Vagina (tissue), 2 donors: Measurements from ENCODE around the gene RBFOX1. TPM values are rescaled to one million over a fixed set of nuclear protein-coding genes. Genes with fewer than 3 reads are reported as not detected.

ENCODE experiments used
- DNase-seq, 2 donors: peaks; one replicate each; pipeline ENCODE4 v3.0.0-alpha.2; 2017; ENCODE audit errors: extremely low spot score in 2 of 2
- H3K27ac ChIP-seq: fragments of 200-600 bp; sonication (generic); one replicate; pipeline ENCODE4 v1.5.1; 2019
- H3K27me3 ChIP-seq: fragments of 200-600 bp; sonication (generic); one replicate; pipeline ENCODE4 v1.5.1; 2019
- H3K36me3 ChIP-seq, 2 donors: fragments of 200-600 bp; sonication (generic); one replicate each; pipeline ENCODE4 v1.5.1; 2017 to 2019
- H3K4me1 ChIP-seq: fragments of 200-600 bp; sonication (generic); one replicate; pipeline ENCODE4 v1.5.1; 2019
- H3K4me3 ChIP-seq, 2 donors: fragments of 200-600 bp; sonication (generic); 1 replicate in 1 of 2; 2 replicates in 1 of 2; pipeline ENCODE4 v1.5.1; 2016 to 2019
- H3K9me3 ChIP-seq: fragments of 200-600 bp; sonication (generic); one replicate; pipeline ENCODE4 v1.5.1; 2019
- POLR2A ChIP-seq, 2 donors: fragments of 450-650 bp; IDR thresholded peaks; one replicate each; pipeline ENCODE4 v1.6.1; 2017; ENCODE audit warnings: antibody characterized with exemption in 2 of 2, mild to moderate bottlenecking in 2 of 2, moderate library complexity in 2 of 2
- POLR2AphosphoS5 ChIP-seq, 2 donors: sonication (generic); formaldehyde crosslinking; IDR thresholded peaks; one replicate each; pipeline ENCODE4 v1.9.0; 2017; ENCODE audit warnings: antibody characterized with exemption in 2 of 2, mild to moderate bottlenecking in 2 of 2, low read depth in 1 of 2; ENCODE audit not compliant: insufficient read depth in 1 of 2
- intact Hi-C: fragments of 100-400 bp; cut with DNase I; formaldehyde crosslinking; loops from one replicate; pipeline ENCODE4 v1.15.1; 2023
- total RNA-seq: library from RNA; depleted of rRNA; stranded (reverse); fragments of >200 nt; gene quantifications from one replicate; pipeline ENCODE4 v1.2.3, GENCODE V29; 2016
- TF ChIP-seq, protein P1 (sequence below), 3 experiments: fragments of 450-650 bp in 2 of 3; fragments of 200-600 bp in 1 of 3; sonication (generic) in 1 of 3; IDR thresholded peaks; one replicate each; pipeline ENCODE4 v1.5.1; 2017 to 2019; ENCODE audit warnings: antibody characterized with exemption in 3 of 3, mild to moderate bottlenecking in 2 of 3, moderate library complexity in 2 of 3

RBFOX1 gene
- total RNA-seq, 1 donor from 2014 or later = 6.6 TPM

- no peak for DNase-seq
- Histone ChIP-seq H3K9me3 (no peaks in the 10 kb centered on the region), H3K27me3 (no peaks in the 10 kb centered on the region), H3K4me1 (no peaks in the 10 kb centered on the region), H3K27ac (no peak overlapping the region), H3K4me3 (no peak overlapping the region), H3K36me3 (no peaks in the 10 kb centered on the region)
- intact Hi-C loops = no loop called here
- TF ChIP-seq, protein P1, sequence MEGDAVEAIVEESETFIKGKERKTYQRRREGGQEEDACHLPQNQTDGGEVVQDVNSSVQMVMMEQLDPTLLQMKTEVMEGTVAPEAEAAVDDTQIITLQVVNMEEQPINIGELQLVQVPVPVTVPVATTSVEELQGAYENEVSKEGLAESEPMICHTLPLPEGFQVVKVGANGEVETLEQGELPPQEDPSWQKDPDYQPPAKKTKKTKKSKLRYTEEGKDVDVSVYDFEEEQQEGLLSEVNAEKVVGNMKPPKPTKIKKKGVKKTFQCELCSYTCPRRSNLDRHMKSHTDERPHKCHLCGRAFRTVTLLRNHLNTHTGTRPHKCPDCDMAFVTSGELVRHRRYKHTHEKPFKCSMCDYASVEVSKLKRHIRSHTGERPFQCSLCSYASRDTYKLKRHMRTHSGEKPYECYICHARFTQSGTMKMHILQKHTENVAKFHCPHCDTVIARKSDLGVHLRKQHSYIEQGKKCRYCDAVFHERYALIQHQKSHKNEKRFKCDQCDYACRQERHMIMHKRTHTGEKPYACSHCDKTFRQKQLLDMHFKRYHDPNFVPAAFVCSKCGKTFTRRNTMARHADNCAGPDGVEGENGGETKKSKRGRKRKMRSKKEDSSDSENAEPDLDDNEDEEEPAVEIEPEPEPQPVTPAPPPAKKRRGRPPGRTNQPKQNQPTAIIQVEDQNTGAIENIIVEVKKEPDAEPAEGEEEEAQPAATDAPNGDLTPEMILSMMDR (IDR thresholded peaks at IDR 0.05) = no peak
- TF ChIP-seq POLR2AphosphoS5 (IDR thresholded peaks at IDR 0.05; ENCODE audit: insufficient read depth in 1 of 2, low read depth in 1 of 2) = no peak
- TF ChIP-seq POLR2A (IDR thresholded peaks at IDR 0.05) = no peak
These were observed 19.5 kb upstream of the RBFOX1 start for GRCh38 chr16:7313170-7313569.

- Histone ChIP-seq H3K9me3 (no peaks in the 10 kb centered on the region), H3K36me3 (no peaks in the 10 kb centered on the region), H3K27me3 (no peaks in the 10 kb centered on the region), H3K4me3 (no peak overlapping the region), H3K4me1 (no peaks in the 10 kb centered on the region), H3K27ac (no peak overlapping the region)
- intact Hi-C loops = no loop called here
- TF ChIP-seq, protein P1 (IDR thresholded peaks at IDR 0.05) = no peak
- TF ChIP-seq POLR2AphosphoS5 (IDR thresholded peaks at IDR 0.05; ENCODE audit: insufficient read depth in 1 of 2, low read depth in 1 of 2) = no peak
- no peak for TF ChIP-seq POLR2A (IDR thresholded peaks at IDR 0.05)
- DNase-seq = no peak
These were observed 18.5 kb upstream of the RBFOX1 start for GRCh38 chr16:7314163-7314562.

GRCh38 chr16:7315813-7316212 lies 16.8 kb upstream of the RBFOX1 start:
- H3K36me3 ChIP-seq = no peaks in the 10 kb centered on the region
- TF ChIP-seq POLR2A (IDR thresholded peaks at IDR 0.05) = no peak
- no peak for TF ChIP-seq POLR2AphosphoS5 (IDR thresholded peaks at IDR 0.05; ENCODE audit: insufficient read depth in 1 of 2, low read depth in 1 of 2)
- TF ChIP-seq, protein P1 (IDR thresholded peaks at IDR 0.05) = no peak
- no peak overlapping the region for H3K27ac ChIP-seq
- no peak overlapping the region for H3K4me3 ChIP-seq
- DNase-seq = no peak
- no peaks in the 10 kb centered on the region for H3K9me3 ChIP-seq
- H3K27me3 ChIP-seq = no peaks in the 10 kb centered on the region
- no peaks in the 10 kb centered on the region for H3K4me1 ChIP-seq
- intact Hi-C loops = no loop called here

GRCh38 chr16:7316281-7316888 lies 16.3 kb upstream of the RBFOX1 start:
- no peak for DNase-seq
- Histone ChIP-seq H3K36me3 (no peaks in the 10 kb centered on the region), H3K27ac (no peak overlapping the region), H3K27me3 (no peaks in the 10 kb centered on the region), H3K9me3 (no peaks in the 10 kb centered on the region), H3K4me1 (no peaks in the 10 kb centered on the region), H3K4me3 (no peak overlapping the region)
- TF ChIP-seq POLR2A (IDR thresholded peaks at IDR 0.05) (no peak), POLR2AphosphoS5 (IDR thresholded peaks at IDR 0.05; ENCODE audit: insufficient read depth in 1 of 2, low read depth in 1 of 2) (no peak)
- TF ChIP-seq, protein P1 (IDR thresholded peaks at IDR 0.05) = no peak
- intact Hi-C loops = no loop called here

DNA sequence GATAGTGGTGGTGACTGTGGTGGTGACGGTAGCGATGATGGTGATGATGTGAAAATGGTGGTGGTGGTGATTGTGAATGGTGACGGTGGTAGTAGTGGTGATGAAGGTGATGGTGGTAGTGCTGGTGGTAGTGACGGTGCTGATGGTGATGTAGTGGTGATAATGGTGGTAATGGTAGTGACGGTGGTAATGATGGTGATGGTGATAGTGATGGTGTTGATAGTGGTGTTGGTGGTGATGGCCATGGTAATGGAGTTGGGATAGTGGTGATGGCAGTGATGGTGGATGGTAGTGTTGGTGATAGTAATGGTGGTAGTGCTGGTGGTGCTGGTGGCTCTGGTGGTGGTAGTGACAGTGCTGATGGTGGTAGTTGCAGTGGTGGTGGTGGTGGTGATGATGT lies 14.7 kb upstream of the RBFOX1 start:
- TF ChIP-seq, protein P1 (IDR thresholded peaks at IDR 0.05) = no peak
- TF ChIP-seq POLR2AphosphoS5 (IDR thresholded peaks at IDR 0.05; ENCODE audit: insufficient read depth in 1 of 2, low read depth in 1 of 2) (no peak), POLR2A (IDR thresholded peaks at IDR 0.05) (no peak)
- Histone ChIP-seq H3K4me3 (no peak overlapping the region), H3K4me1 (no peaks in the 10 kb centered on the region), H3K27ac (no peak overlapping the region), H3K27me3 (no peaks in the 10 kb centered on the region), H3K9me3 (no peaks in the 10 kb centered on the region), H3K36me3 (no peaks in the 10 kb centered on the region)
- no peak for DNase-seq
- intact Hi-C loops = no loop called here
